Lower lobe of right lung (tissue), 2 donors: Measurements from ENCODE around the gene ZCCHC14. TPM values are rescaled to one million over a fixed set of nuclear protein-coding genes. Genes with fewer than 3 reads are reported as not detected.
"Not testable (repeated sequence)": the region's sequence is repeated elsewhere in the genome, so short reads cannot be mapped to it uniquely, and the experiment has no call there.

Experiments
- ATAC-seq, 2 donors: fragments of 200-7000 bp; cut with Tn5 transposase; one replicate each; pipeline ENCODE4 v1.9.1; 2020 to 2022; ENCODE audit warnings: mild to moderate bottlenecking in 2 of 2, moderate library complexity in 2 of 2
- DNase-seq: peaks from one replicate; pipeline ENCODE4 v3.0.0-alpha.2; 2020
- H3K27ac ChIP-seq: fragments of 200-600 bp; one replicate; pipeline ENCODE4 v1.8.0; 2022
- H3K27me3 ChIP-seq: fragments of 200-600 bp; one replicate; pipeline ENCODE4 v1.8.0; 2022; ENCODE audit warnings: low read depth
- H3K36me3 ChIP-seq: fragments of 200-600 bp; one replicate; pipeline ENCODE4 v1.8.0; 2022; ENCODE audit warnings: mild to moderate bottlenecking
- H3K4me1 ChIP-seq: fragments of 200-600 bp; one replicate; pipeline ENCODE4 v1.8.0; 2022
- H3K4me3 ChIP-seq: fragments of 200-600 bp; one replicate; pipeline ENCODE4 v1.8.0; 2022; ENCODE audit warnings: mild to moderate bottlenecking
- H3K9me3 ChIP-seq: fragments of 200-600 bp; one replicate; pipeline ENCODE4 v1.8.0; 2022
- CTCF ChIP-seq: fragments of 200-600 bp; IDR thresholded peaks from one replicate; pipeline ENCODE4 v1.8.0; 2022; ENCODE audit warnings: antibody characterized with exemption, mild to moderate bottlenecking
- intact Hi-C: fragments of 100-400 bp; cut with DNase I; formaldehyde crosslinking; loops from one replicate; pipeline ENCODE4 v1.11.0; 2022
- total RNA-seq: library from RNA; stranded (reverse); fragmentation: NEBNext Ultra II Directional; extraction: Animal tissue kit (Norgen Biotek cat#: 25700); gene quantifications from one replicate; pipeline ENCODE4 v1.2.1, GENCODE V29; 2021
- donor health status: DM: no; HTN: yes; CAD: no; lungs with severe emphysema.

Gene ZCCHC14
- total RNA-seq, 1 donor from 2014 or later: 23.9 TPM

GRCh38 chr16:87484487-87485331 is 8.1 kb downstream of the ZCCHC14 start:
- Histone ChIP-seq H3K36me3 (no peaks in the 10 kb centered on the region), H3K4me3 (no peak overlapping the region), H3K4me1 (peaks cover 56% of the 10 kb centered on the region), H3K9me3 (no peaks in the 10 kb centered on the region), H3K27ac (no peak overlapping the region), H3K27me3 (no peaks in the 10 kb centered on the region)
- intact Hi-C loops: no loop called here
- no peak for TF ChIP-seq CTCF
- ATAC-seq (peak in 1 of 2 donors; percentile 2), DNase-seq (no peak)

GRCh38 chr16:87483481-87483880 is 9.3 kb downstream of the ZCCHC14 start:
- Histone ChIP-seq H3K27ac (no peak overlapping the region), H3K27me3 (no peaks in the 10 kb centered on the region), H3K4me3 (no peak overlapping the region), H3K4me1 (peaks cover 43% of the 10 kb centered on the region), H3K36me3 (no peaks in the 10 kb centered on the region), H3K9me3 (no peaks in the 10 kb centered on the region)
- intact Hi-C loops: no loop called here
- ATAC-seq: no peak
- DNase-seq: no peak
- TF ChIP-seq CTCF: no peak

- H3K4me3 ChIP-seq, ATAC-seq, H3K27me3 ChIP-seq, H3K27ac ChIP-seq, H3K36me3 ChIP-seq, H3K9me3 ChIP-seq, intact Hi-C loops, DNase-seq: not testable (repeated sequence)
- peaks cover 35% of the 10 kb centered on the region for H3K4me1 ChIP-seq
Measured at GRCh38 chr16:87482670-87483069, 10.2 kb downstream of the ZCCHC14 start.

- Histone ChIP-seq H3K4me3 (no peak overlapping the region), H3K36me3 (no peaks in the 10 kb centered on the region), H3K27me3 (no peaks in the 10 kb centered on the region), H3K27ac (no peak overlapping the region), H3K4me1 (peaks cover 31% of the 10 kb centered on the region), H3K9me3 (no peaks in the 10 kb centered on the region)
- DNase-seq (no peak), ATAC-seq (no peak)
- TF ChIP-seq CTCF: no peak
- intact Hi-C loops: no loop called here
Measured at GRCh38 chr16:87482266-87482665, 10.6 kb downstream of the ZCCHC14 start.

- H3K36me3 ChIP-seq, DNase-seq, H3K27me3 ChIP-seq, H3K4me3 ChIP-seq, H3K9me3 ChIP-seq, H3K27ac ChIP-seq, intact Hi-C loops, ATAC-seq: not testable (repeated sequence)
- H3K4me1 ChIP-seq: peaks cover 26% of the 10 kb centered on the region
Measured at GRCh38 chr16:87481711-87482110, 11.1 kb downstream of the ZCCHC14 start.

GRCh38 chr16:87477209-87477981 is 15.4 kb downstream of the ZCCHC14 start:
- intact Hi-C loops, H3K36me3 ChIP-seq, H3K4me3 ChIP-seq, ATAC-seq, DNase-seq, H3K27ac ChIP-seq, H3K9me3 ChIP-seq, H3K27me3 ChIP-seq: not testable (repeated sequence)
- H3K4me1 ChIP-seq: peaks cover 20% of the 10 kb centered on the region

- peak in 1 of 2 donors; percentile 14 for ATAC-seq
- intact Hi-C loops: no loop called here
- Histone ChIP-seq H3K9me3 (no peaks in the 10 kb centered on the region), H3K27ac (no peak overlapping the region), H3K4me3 (no peak overlapping the region), H3K27me3 (no peaks in the 10 kb centered on the region), H3K4me1 (peaks cover 42% of the 10 kb centered on the region), H3K36me3 (peaks cover 9% of the 10 kb centered on the region)
- no peak for DNase-seq
- no peak for TF ChIP-seq CTCF
Measured at GRCh38 chr16:87474566-87474996, 18.2 kb downstream of the ZCCHC14 start.
